Measurements from ENCODE around the gene GJA4. TPM values are rescaled to one million over a fixed set of nuclear protein-coding genes. Genes with fewer than 3 reads are reported as not detected.

GJA4 gene
- total RNA-seq, 1 experiment from 2014 or later: not detected

- H3K4me3 ChIP-seq: no peak overlapping the region
- H3K4me1 ChIP-seq (replicated peaks; ENCODE audit: insufficient read depth): peaks cover under 1% of the 10 kb centered on the region; the same call in 1 of the 2 replicates
- no peaks in the 10 kb centered on the region for H3K27me3 ChIP-seq (ENCODE audit: insufficient read depth, low read depth)
- H3K9me3 ChIP-seq (ENCODE audit: insufficient read depth, low read depth): no peaks in the 10 kb centered on the region
- H3K9me2 ChIP-seq (ENCODE audit: insufficient read depth): no peaks in the 10 kb centered on the region
- intact Hi-C loops (cut with micrococcal nuclease; ENCODE audit: unreplicated experiment): no loop called here
- H4K20me1 ChIP-seq (ENCODE audit: insufficient read depth): no peaks in the 10 kb centered on the region
- no peaks in the 10 kb centered on the region for H3K79me2 ChIP-seq (ENCODE audit: low read depth)
- TF ChIP-seq CTCF (conservative IDR thresholded peaks at IDR 0.05) (no peak), EZH2 (IDR thresholded peaks at IDR 0.05; ENCODE audit: low read depth) (no peak)
- H2AFZ ChIP-seq: no peak overlapping the region
- CTCF ChIA-PET: no interaction called here
- no peak overlapping the region for H3K4me2 ChIP-seq
- no peaks in the 10 kb centered on the region for H3K36me3 ChIP-seq (ENCODE audit: low read depth)
- BruUV-seq (replicated peaks): no TSS peak
- POLR2A ChIA-PET (ENCODE audit: unreplicated experiment): no interaction called here
- H3K27ac ChIP-seq: no peak overlapping the region
- no peak for DNase-seq
- no peaks in the 10 kb centered on the region; the same call in 1 of the 2 replicates for H3F3A ChIP-seq (ENCODE audit: insufficient read depth, low read depth)
Observed at GRCh38 chr1:34747638-34747941, 45.2 kb upstream of the GJA4 start.

GRCh38 chr1:34749992-34750391 lies 42.8 kb upstream of the GJA4 start:
- CTCF ChIA-PET: no interaction called here
- H3K4me1 ChIP-seq (replicated peaks; ENCODE audit: insufficient read depth): peaks cover 24% of the 10 kb centered on the region
- H3K9me2 ChIP-seq (ENCODE audit: insufficient read depth): no peaks in the 10 kb centered on the region
- TF ChIP-seq EZH2 (IDR thresholded peaks at IDR 0.05; ENCODE audit: low read depth) (no peak), CTCF (conservative IDR thresholded peaks at IDR 0.05) (no peak)
- H3K9me3 ChIP-seq (ENCODE audit: insufficient read depth, low read depth): no peaks in the 10 kb centered on the region; the same call in 1 of the 2 replicates
- no peaks in the 10 kb centered on the region for H4K20me1 ChIP-seq (ENCODE audit: insufficient read depth)
- no peak for DNase-seq
- POLR2A ChIA-PET (ENCODE audit: unreplicated experiment): no interaction called here
- H3K4me3 ChIP-seq: no peak overlapping the region
- BruUV-seq (replicated peaks): no TSS peak
- H2AFZ ChIP-seq: no peak overlapping the region
- H3K27me3 ChIP-seq (ENCODE audit: insufficient read depth, low read depth): no peaks in the 10 kb centered on the region
- H3K79me2 ChIP-seq (ENCODE audit: low read depth): no peaks in the 10 kb centered on the region
- H3F3A ChIP-seq (ENCODE audit: insufficient read depth, low read depth): peaks cover 10% of the 10 kb centered on the region; the same call in 1 of the 2 replicates
- intact Hi-C loops (cut with micrococcal nuclease; ENCODE audit: unreplicated experiment): no loop called here
- H3K4me2 ChIP-seq: no peak overlapping the region
- H3K27ac ChIP-seq: no peak overlapping the region
- no peaks in the 10 kb centered on the region for H3K36me3 ChIP-seq (ENCODE audit: low read depth)

GRCh38 chr1:34750610-34751009 lies 42.2 kb upstream of the GJA4 start:
- no peaks in the 10 kb centered on the region; the same call in 1 of the 2 replicates for H3K9me3 ChIP-seq (ENCODE audit: insufficient read depth, low read depth)
- no TSS peak for BruUV-seq (replicated peaks)
- intact Hi-C loops (cut with micrococcal nuclease; ENCODE audit: unreplicated experiment): no loop called here
- H3K36me3 ChIP-seq (ENCODE audit: low read depth): no peaks in the 10 kb centered on the region
- H3F3A ChIP-seq (ENCODE audit: insufficient read depth, low read depth): peaks cover 11% of the 10 kb centered on the region; the same call in 1 of the 2 replicates
- no peaks in the 10 kb centered on the region for H3K79me2 ChIP-seq (ENCODE audit: low read depth)
- H3K9me2 ChIP-seq (ENCODE audit: insufficient read depth): no peaks in the 10 kb centered on the region
- no peak for TF ChIP-seq CTCF (conservative IDR thresholded peaks at IDR 0.05)
- no peak for TF ChIP-seq EZH2 (IDR thresholded peaks at IDR 0.05; ENCODE audit: low read depth)
- DNase-seq: no peak
- no peak overlapping the region for H3K27ac ChIP-seq
- H3K4me2 ChIP-seq: no peak overlapping the region
- POLR2A ChIA-PET (ENCODE audit: unreplicated experiment): no interaction called here
- H4K20me1 ChIP-seq (ENCODE audit: insufficient read depth): no peaks in the 10 kb centered on the region
- H3K4me3 ChIP-seq: no peak overlapping the region
- H3K4me1 ChIP-seq (replicated peaks; ENCODE audit: insufficient read depth): peaks cover 29% of the 10 kb centered on the region
- no peaks in the 10 kb centered on the region for H3K27me3 ChIP-seq (ENCODE audit: insufficient read depth, low read depth)
- no peak overlapping the region for H2AFZ ChIP-seq
- CTCF ChIA-PET: no interaction called here
